Sigmoid colon (tissue), 7 donors: ENCODE measurements around the gene SLAMF1. TPM values are rescaled to one million over a fixed set of nuclear protein-coding genes. Genes with fewer than 3 reads are reported as not detected.
A peak's percentile ranks its signal among the peaks of the same experiment; 100 is the strongest.

Experiments used
- DNase-seq: peaks from one replicate; pipeline ENCODE4 v3.0.0-alpha.2; 2019
- H3K27ac ChIP-seq, 4 donors: fragments of 200-600 bp; sonication (generic); one replicate each; pipeline ENCODE4 v1.5.1; 2016 to 2019; ENCODE audit warnings: mild to moderate bottlenecking in 1 of 4
- H3K27me3 ChIP-seq, 3 donors: fragments of 200-600 bp; sonication (generic); one replicate each; pipeline ENCODE4 v1.5.1; 2019; ENCODE audit warnings: mild to moderate bottlenecking in 1 of 3
- H3K36me3 ChIP-seq, 4 donors: fragments of 200-600 bp; sonication (generic); one replicate each; pipeline ENCODE4 v1.5.1; 2016 to 2019
- H3K4me1 ChIP-seq, 4 donors: fragments of 200-600 bp; sonication (generic); one replicate each; pipeline ENCODE4 v1.5.1; 2017 to 2019
- H3K4me3 ChIP-seq, 4 donors: fragments of 200-600 bp; sonication (generic); one replicate each; pipeline ENCODE4 v1.5.1; 2017 to 2019; ENCODE audit warnings: mild to moderate bottlenecking in 2 of 4, moderate library complexity in 1 of 4
- H3K9me3 ChIP-seq, 4 donors: fragments of 200-600 bp in 3 of 4; sonication (generic) in 3 of 4; one replicate each; pipeline versions ENCODE4 v1.5.1 to v1.6.1; 2013 to 2019
- CTCF ChIP-seq, 4 experiments: fragments of 450-650 bp in 3 of 4; fragments of 200-600 bp in 1 of 4; IDR thresholded peaks; one replicate each; pipeline ENCODE4 v1.5.1; 2016 to 2019; ENCODE audit warnings: antibody characterized with exemption in 4 of 4, mild to moderate bottlenecking in 3 of 4, moderate library complexity in 2 of 4
- EP300 ChIP-seq, 4 donors: sonication (generic); formaldehyde crosslinking; IDR thresholded peaks; one replicate each; pipeline ENCODE4 v1.6.1; 2017; ENCODE audit warnings: antibody characterized with exemption in 4 of 4
- POLR2A ChIP-seq, 2 donors: fragments of 450-650 bp; IDR thresholded peaks; one replicate each; pipeline ENCODE4 v1.6.1; 2016; ENCODE audit warnings: antibody characterized with exemption in 2 of 2, mild to moderate bottlenecking in 2 of 2, moderate library complexity in 2 of 2
- POLR2AphosphoS5 ChIP-seq, 4 donors: sonication (generic); formaldehyde crosslinking; IDR thresholded peaks; one replicate each; pipeline ENCODE4 v1.6.1; 2017; ENCODE audit warnings: antibody characterized with exemption in 4 of 4
- WGBS, 2 donors: extraction: QIAGEN DNeasy Blood & Tissue Kit; methylation state at CpG; one replicate each; pipeline ENCODE4 v1.1.7; 2013; 5-methylcytosine and 5-hydroxymethylcytosine counted together
- intact Hi-C: fragments of 100-400 bp; cut with DNase I; formaldehyde crosslinking; loops from one replicate; pipeline ENCODE4 v1.15.1; 2023
- polyA plus RNA-seq, 3 donors: library from polyadenylated mRNA; stranded (reverse); fragments of 200-250 nt; gene quantifications; one replicate each; pipeline ENCODE4 v1.2.3, GENCODE V29; 2013
- total RNA-seq, 4 donors: library from RNA; depleted of rRNA; stranded (reverse); fragments of >200 nt; gene quantifications; one replicate each; pipeline ENCODE4 v1.1.0, GENCODE V29; 2016
- donor health status: healthy with polysubstance abuse.
- donor health status: Bipolar disorder and iron deficiency.
- donor health status: healthy.

SLAMF1 gene
- total and polyA plus RNA-seq, 7 donors: under 0.01 to 6.1 (median 0.28) TPM; not detected in 2

GRCh38 chr1:160618763-160619274 lies 28.0 kb downstream of the SLAMF1 start:
- peak in 1 of 4 experiments; percentile 18 for TF ChIP-seq CTCF (IDR thresholded peaks at IDR 0.05)
- TF ChIP-seq EP300 (IDR thresholded peaks at IDR 0.05): no peak
- Histone ChIP-seq H3K9me3 (no peaks in the 10 kb centered on the region), H3K27me3 (no peaks in the 10 kb centered on the region), H3K36me3 (no peaks in the 10 kb centered on the region), H3K27ac (no peak overlapping the region), H3K4me1 (no peaks in the 10 kb centered on the region), H3K4me3 (no peak overlapping the region)
- intact Hi-C loops: no loop called here
- no peak for DNase-seq
- 95 to 96% methylated on average over 3 of the region's 3 CpGs for WGBS, 2 donors

GRCh38 chr1:160618327-160618726 lies 28.5 kb downstream of the SLAMF1 start:
- TF ChIP-seq POLR2A (IDR thresholded peaks at IDR 0.05) (no peak), EP300 (IDR thresholded peaks at IDR 0.05) (no peak), POLR2AphosphoS5 (IDR thresholded peaks at IDR 0.05) (no peak), CTCF (IDR thresholded peaks at IDR 0.05) (no peak)
- Histone ChIP-seq H3K36me3 (no peaks in the 10 kb centered on the region), H3K4me1 (no peaks in the 10 kb centered on the region), H3K9me3 (no peaks in the 10 kb centered on the region), H3K27ac (no peak overlapping the region), H3K4me3 (no peak overlapping the region), H3K27me3 (no peaks in the 10 kb centered on the region)
- 69 to 77% methylated on average over 1 of the region's 1 CpG for WGBS, 2 donors
- no peak for DNase-seq
- intact Hi-C loops: no loop called here

- H3K4me3 ChIP-seq: no peak overlapping the region
- DNase-seq: no peak
- intact Hi-C loops: no loop called here
- TF ChIP-seq POLR2A (IDR thresholded peaks at IDR 0.05) (no peak), CTCF (IDR thresholded peaks at IDR 0.05) (no peak), EP300 (IDR thresholded peaks at IDR 0.05) (no peak), POLR2AphosphoS5 (IDR thresholded peaks at IDR 0.05) (no peak)
- peaks cover 0 to 4% (median 0%) of the 10 kb centered on the region in 3 donors for H3K27me3 ChIP-seq
- H3K27ac ChIP-seq: no peak overlapping the region
- H3K9me3 ChIP-seq: no peaks in the 10 kb centered on the region
- 92 to 93% methylated on average over 2 of the region's 2 CpGs for WGBS, 2 donors
- H3K4me1 ChIP-seq: no peaks in the 10 kb centered on the region
- H3K36me3 ChIP-seq: no peaks in the 10 kb centered on the region
These were observed 31.2 kb downstream of the SLAMF1 start for GRCh38 chr1:160615660-160616059.

- intact Hi-C loops: no loop called here
- H3K9me3 ChIP-seq: no peaks in the 10 kb centered on the region
These were observed 32.4 kb downstream of the SLAMF1 start for GRCh38 chr1:160614410-160614809.

GRCh38 chr1:160612613-160613218 lies 34.1 kb downstream of the SLAMF1 start:
- Histone ChIP-seq H3K9me3 (no peaks in the 10 kb centered on the region), H3K36me3 (no peaks in the 10 kb centered on the region), H3K27ac (no peak overlapping the region), H3K4me3 (no peak overlapping the region), H3K4me1 (no peaks in the 10 kb centered on the region), H3K27me3 (peaks cover 0 to 4% (median 0%) of the 10 kb centered on the region in 3 donors)
- 78 to 95% methylated on average over 6 of the region's 6 CpGs for whole genome bisulfite sequencing, 2 donors
- DNase-seq: no peak
- intact Hi-C loops: no loop called here
- no peak for TF ChIP-seq EP300 (IDR thresholded peaks at IDR 0.05)
- no peak for TF ChIP-seq POLR2AphosphoS5 (IDR thresholded peaks at IDR 0.05)
- TF ChIP-seq POLR2A (IDR thresholded peaks at IDR 0.05): no peak
- TF ChIP-seq CTCF (IDR thresholded peaks at IDR 0.05): no peak

More at GRCh38 chr1:160614410-160614809, 32.4 kb downstream of the SLAMF1 start:
- TF ChIP-seq POLR2A (IDR thresholded peaks at IDR 0.05): no peak
- Histone ChIP-seq H3K4me3 (no peak overlapping the region), H3K27ac (no peak overlapping the region), H3K36me3 (no peaks in the 10 kb centered on the region), H3K4me1 (no peaks in the 10 kb centered on the region), H3K27me3 (peaks cover 0 to 4% (median 0%) of the 10 kb centered on the region in 3 donors)
- DNase-seq: no peak
- 79 to 90% methylated on average over 5 of the region's 5 CpGs for WGBS, 2 donors
